Measurements from ENCODE around the gene SLC30A5. TPM values are rescaled to one million over a fixed set of nuclear protein-coding genes. Genes with fewer than 3 reads are reported as not detected.

SLC30A5 gene
- total RNA-seq, 1 donor from 2014 or later: 58.8 TPM

- peaks cover 2% of the 10 kb centered on the region for H3K9me3 Mint-ChIP-seq (ENCODE audit: unreplicated experiment)
- FAIRE-seq: no peak
- TF ChIP-seq CTCF (IDR thresholded peaks at IDR 0.05; ENCODE audit: insufficient read depth, low read depth, low read length) (no peak), EZH2 (IDR thresholded peaks at IDR 0.05; ENCODE audit: insufficient read depth, low read length) (no peak)
- Histone ChIP-seq H3K9me3 (ENCODE audit: insufficient read depth, low read depth, low read length) (no peaks in the 10 kb centered on the region), H3K4me1 (ENCODE audit: insufficient read depth, low read length) (peaks cover 2% of the 10 kb centered on the region), H3K27me3 (ENCODE audit: insufficient read depth, low read length) (no peaks in the 10 kb centered on the region), H2AFZ (ENCODE audit: low read depth, low read length) (no peak overlapping the region), H3K36me3 (ENCODE audit: insufficient read depth, low read length) (no peaks in the 10 kb centered on the region), H4K20me1 (ENCODE audit: insufficient read depth, low read length) (no peaks in the 10 kb centered on the region), H3K4me3 (ENCODE audit: insufficient read depth, low read depth, low read length) (no peak overlapping the region), H3K4me2 (ENCODE audit: low read length) (no peak overlapping the region), H3K9ac (ENCODE audit: low read length) (no peak overlapping the region), H3K79me2 (ENCODE audit: insufficient read depth, low read length) (no peaks in the 10 kb centered on the region), H3K27ac (ENCODE audit: low read depth, low read length) (no peak overlapping the region)
- peaks cover 2% of the 10 kb centered on the region for H3K36me3 Mint-ChIP-seq (ENCODE audit: low read depth, unreplicated experiment)
- peaks cover 2% of the 10 kb centered on the region for H3K27me3 Mint-ChIP-seq (ENCODE audit: low read depth, unreplicated experiment)
- no peak overlapping the region for H3K4me3 Mint-ChIP-seq (ENCODE audit: unreplicated experiment)
- peak overlapping the region; percentile 59 for H3K27ac Mint-ChIP-seq (ENCODE audit: unreplicated experiment)
- no peak for DNase-seq (ENCODE audit: low read depth)
- peaks cover 6% of the 10 kb centered on the region for H3K4me1 Mint-ChIP-seq (ENCODE audit: low read depth, unreplicated experiment)
These were observed 18.2 kb upstream of the SLC30A5 start for GRCh38 chr5:69075522-69076179.

GRCh38 chr5:69078921-69079540, 14.8 kb upstream of the SLC30A5 start:
- Histone ChIP-seq H3K9me3 (ENCODE audit: insufficient read depth, low read depth, low read length) (no peaks in the 10 kb centered on the region), H3K79me2 (ENCODE audit: insufficient read depth, low read length) (no peaks in the 10 kb centered on the region), H4K20me1 (ENCODE audit: insufficient read depth, low read length) (no peaks in the 10 kb centered on the region), H2AFZ (ENCODE audit: low read depth, low read length) (no peak overlapping the region), H3K36me3 (ENCODE audit: insufficient read depth, low read length) (no peaks in the 10 kb centered on the region), H3K4me1 (ENCODE audit: insufficient read depth, low read length) (peaks cover 2% of the 10 kb centered on the region), H3K9ac (ENCODE audit: low read length) (no peak overlapping the region), H3K27ac (ENCODE audit: low read depth, low read length) (no peak overlapping the region), H3K27me3 (ENCODE audit: insufficient read depth, low read length) (no peaks in the 10 kb centered on the region), H3K4me2 (ENCODE audit: low read length) (no peak overlapping the region), H3K4me3 (ENCODE audit: insufficient read depth, low read depth, low read length) (no peak overlapping the region)
- Mint-ChIP-seq H3K9me3 (ENCODE audit: unreplicated experiment) (peaks cover 2% of the 10 kb centered on the region), H3K4me1 (ENCODE audit: low read depth, unreplicated experiment) (peaks cover 6% of the 10 kb centered on the region), H3K27ac (ENCODE audit: unreplicated experiment) (no peak overlapping the region), H3K4me3 (ENCODE audit: unreplicated experiment) (no peak overlapping the region), H3K27me3 (ENCODE audit: low read depth, unreplicated experiment) (peaks cover 2% of the 10 kb centered on the region), H3K36me3 (ENCODE audit: low read depth, unreplicated experiment) (peaks cover 2% of the 10 kb centered on the region)
- DNase-seq (ENCODE audit: low read depth) (no peak), FAIRE-seq (no peak)
- TF ChIP-seq CTCF (IDR thresholded peaks at IDR 0.05; ENCODE audit: insufficient read depth, low read depth, low read length) (no peak), EZH2 (IDR thresholded peaks at IDR 0.05; ENCODE audit: insufficient read depth, low read length) (no peak)

DNA sequence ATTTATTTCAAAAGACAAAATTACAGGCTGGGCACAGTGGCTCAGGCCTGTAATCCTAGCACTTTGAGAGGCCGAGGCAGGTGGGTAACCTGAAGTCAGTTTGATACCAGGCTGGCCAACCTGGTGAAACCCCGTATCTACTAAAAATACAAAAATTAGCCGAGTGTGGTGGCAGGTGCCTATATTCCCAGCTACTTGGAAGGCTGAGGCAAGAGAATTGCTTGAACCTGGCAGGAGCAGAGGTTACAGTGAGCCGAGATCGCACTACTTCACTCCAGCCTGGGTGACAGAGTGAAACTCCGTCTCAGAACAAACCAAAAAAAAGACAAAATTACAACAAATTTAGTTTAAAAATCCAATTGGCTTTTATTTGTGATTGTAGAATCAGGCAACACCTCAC, 14.3 kb upstream of the SLC30A5 start:
- no peaks in the 10 kb centered on the region for H3K36me3 ChIP-seq (ENCODE audit: insufficient read depth, low read length)
- Mint-ChIP-seq H3K27me3 (ENCODE audit: low read depth, unreplicated experiment) (peaks cover 2% of the 10 kb centered on the region), H3K36me3 (ENCODE audit: low read depth, unreplicated experiment) (no peaks in the 10 kb centered on the region), H3K4me1 (ENCODE audit: low read depth, unreplicated experiment) (peaks cover 6% of the 10 kb centered on the region), H3K9me3 (ENCODE audit: unreplicated experiment) (peaks cover 2% of the 10 kb centered on the region), H3K27ac (ENCODE audit: unreplicated experiment) (no peak overlapping the region), H3K4me3 (ENCODE audit: unreplicated experiment) (no peak overlapping the region)
- FAIRE-seq (no peak), DNase-seq (ENCODE audit: low read depth) (no peak)
- TF ChIP-seq EZH2 (IDR thresholded peaks at IDR 0.05; ENCODE audit: insufficient read depth, low read length): no peak
- H3K4me1 ChIP-seq (ENCODE audit: insufficient read depth, low read length): peaks cover 2% of the 10 kb centered on the region
- no peaks in the 10 kb centered on the region for H3K27me3 ChIP-seq (ENCODE audit: insufficient read depth, low read length)
- no peaks in the 10 kb centered on the region for H3K79me2 ChIP-seq (ENCODE audit: insufficient read depth, low read length)
- no peaks in the 10 kb centered on the region for H3K9me3 ChIP-seq (ENCODE audit: insufficient read depth, low read depth, low read length)
- no peak overlapping the region for H3K27ac ChIP-seq (ENCODE audit: low read depth, low read length)
- H3K4me2 ChIP-seq (ENCODE audit: low read length): no peak overlapping the region
- H3K4me3 ChIP-seq (ENCODE audit: insufficient read depth, low read depth, low read length): no peak overlapping the region
- no peak overlapping the region for H3K9ac ChIP-seq (ENCODE audit: low read length)
- H2AFZ ChIP-seq (ENCODE audit: low read depth, low read length): no peak overlapping the region
- H4K20me1 ChIP-seq (ENCODE audit: insufficient read depth, low read length): no peaks in the 10 kb centered on the region

All from astrocyte (in vitro differentiated cells and primary cell).